GM18909 (cell line): ENCODE measurements around the gene TMEM121.
"Not testable (repeated sequence)": the region's sequence is repeated elsewhere in the genome, so short reads cannot be mapped to it uniquely, and the experiment has no call there.

ENCODE experiments used
- ATAC-seq: cut with Tn5 transposase; IDR thresholded peaks from one replicate; pipeline ENCODE4 v1.9.1; 2021; ENCODE audit warnings: mild to moderate bottlenecking; ENCODE audit not compliant: unreplicated experiment, poor library complexity

The TMEM121 gene

DNA sequence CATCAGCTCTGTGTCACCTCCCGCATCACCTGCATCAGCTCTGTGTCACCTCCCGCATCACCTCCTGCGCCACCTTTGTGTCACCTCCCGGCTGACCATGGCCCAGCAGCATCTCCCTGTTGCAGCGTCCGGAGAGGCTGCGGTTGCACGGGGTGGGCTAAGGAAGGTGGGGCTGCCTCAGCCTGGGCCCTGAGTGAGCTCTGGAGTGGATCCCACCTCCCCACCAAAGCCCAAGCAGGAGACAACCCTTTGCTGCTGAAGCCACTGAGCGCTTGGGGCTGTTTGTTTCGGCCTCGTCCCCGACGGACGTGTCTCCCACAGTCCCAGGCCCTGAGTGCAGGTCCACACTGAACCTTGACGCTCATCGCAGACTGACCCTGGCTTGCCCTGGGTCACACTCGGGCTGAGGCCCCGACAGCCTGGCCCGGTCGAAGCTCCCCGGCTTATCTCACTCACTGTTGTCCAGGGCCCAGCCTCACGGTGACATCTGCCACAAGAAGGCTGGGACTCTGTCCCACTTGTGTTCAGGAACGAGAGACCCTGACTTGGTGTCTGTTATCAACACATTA, 12.2 kb downstream of the TMEM121 start:
- no peak for ATAC-seq

DNA sequence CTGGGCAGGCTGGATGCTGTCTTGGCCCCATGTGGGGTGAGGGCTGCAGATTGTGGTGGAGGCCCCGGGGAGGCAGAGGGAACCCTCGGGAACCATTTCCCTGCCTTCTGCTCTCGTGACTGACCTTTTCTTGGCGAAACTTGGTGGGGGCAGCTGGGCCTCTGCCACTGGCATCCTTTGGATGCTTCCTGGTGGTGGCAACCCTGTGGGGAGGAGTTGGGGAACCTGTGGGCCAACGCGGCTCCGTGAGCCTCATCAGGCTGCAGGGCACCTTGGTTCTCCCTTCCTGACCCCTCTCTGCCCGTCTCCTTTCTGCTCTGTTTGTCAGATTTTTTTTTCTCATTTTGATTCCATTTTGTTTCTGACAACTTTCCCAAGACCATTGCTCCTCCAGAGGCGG, 14.4 kb downstream of the TMEM121 start:
- ATAC-seq, result no peak

DNA sequence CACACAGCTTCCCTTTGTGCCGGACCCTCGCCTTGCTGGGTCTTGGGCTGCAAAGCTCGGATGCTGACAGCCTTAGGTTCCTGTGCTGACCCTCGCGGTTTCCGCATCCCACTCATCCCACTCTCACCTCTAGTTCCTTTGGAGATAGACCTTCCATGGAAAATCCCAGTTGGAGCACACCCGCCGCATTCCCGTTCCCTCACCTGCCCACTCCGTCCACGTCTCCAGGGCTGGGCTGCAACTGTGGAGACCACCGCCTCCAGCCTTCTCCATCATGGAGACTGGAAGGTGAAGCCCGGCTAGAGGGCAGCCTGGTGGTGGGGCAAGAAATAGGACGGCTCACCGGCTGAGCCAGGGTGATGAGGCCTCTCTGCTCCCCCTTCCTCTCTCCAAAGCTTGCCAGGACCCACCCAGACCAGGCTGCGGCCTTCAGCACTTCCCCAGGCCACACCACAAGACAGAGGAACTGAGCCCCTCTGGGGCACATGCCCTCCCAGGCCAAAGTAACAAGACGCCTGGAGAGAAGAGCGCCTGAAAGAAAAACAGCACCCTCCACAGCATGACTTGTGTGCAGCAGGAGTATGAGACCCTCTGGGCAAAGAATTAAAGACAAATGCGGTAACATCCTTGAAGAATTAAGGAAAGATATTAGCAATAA, 15.0 kb downstream of the TMEM121 start:
- ATAC-seq, result no peak

DNA sequence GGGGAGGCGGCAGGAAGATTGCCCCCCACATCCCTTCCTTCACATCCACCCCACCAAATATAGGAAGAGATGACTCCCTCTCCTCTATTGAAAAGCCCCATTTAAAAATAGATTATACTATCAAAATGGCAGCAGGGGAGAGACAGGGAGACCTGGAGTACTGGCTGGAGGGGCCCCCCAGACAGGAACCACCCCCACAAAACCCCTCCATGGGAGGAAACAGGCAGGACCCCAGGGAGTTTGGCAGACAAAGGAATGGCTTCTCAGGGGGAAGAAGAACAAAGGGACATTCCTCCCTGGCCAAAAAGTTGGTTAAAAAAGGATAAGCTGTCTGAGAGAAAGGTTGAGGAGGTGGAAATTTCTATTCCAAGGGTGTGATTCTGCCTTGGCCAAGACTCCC, 19.3 kb downstream of the TMEM121 start:
- not testable (repeated sequence) for ATAC-seq

DNA sequence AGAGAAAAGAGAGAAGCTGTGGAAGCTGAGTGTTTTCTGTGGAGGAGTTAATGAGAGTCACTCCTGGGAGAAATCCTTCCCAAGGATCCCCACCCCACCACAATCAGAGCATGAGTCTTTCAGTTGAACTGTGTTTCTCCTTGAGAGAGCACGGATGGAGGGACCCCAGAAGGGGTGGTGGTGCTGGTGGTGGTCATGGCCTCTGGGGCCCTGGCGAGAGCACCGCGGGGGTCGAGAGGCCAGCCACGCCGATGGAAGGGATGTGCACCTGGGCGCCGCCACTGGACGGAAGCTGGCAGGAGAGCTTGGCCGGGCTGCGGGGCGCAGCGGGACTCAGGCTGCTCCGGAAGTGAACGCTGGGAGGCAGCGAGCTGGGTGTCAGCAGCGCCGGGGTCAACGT, 20.0 kb downstream of the TMEM121 start:
- not testable (repeated sequence) for ATAC-seq

DNA sequence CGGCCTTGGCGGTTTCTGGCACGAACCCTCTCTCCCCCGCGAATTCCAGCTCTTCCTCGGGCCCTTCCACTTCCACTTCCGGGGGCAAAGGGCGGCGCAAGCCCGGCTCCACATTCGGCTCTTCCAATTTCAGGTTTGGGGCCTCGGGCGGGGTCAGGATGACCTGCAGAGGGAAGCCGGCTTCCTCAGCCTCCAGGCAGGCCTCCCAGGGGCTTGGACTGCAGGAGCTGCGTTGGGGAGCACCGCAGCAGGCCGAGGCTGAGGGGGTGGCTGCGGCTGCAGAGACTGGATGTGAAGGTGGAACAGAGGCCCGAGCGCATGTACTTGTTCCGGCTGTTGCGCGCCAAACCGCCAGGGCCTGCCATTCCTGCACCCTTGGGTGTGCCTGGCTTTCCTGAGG, 20.7 kb downstream of the TMEM121 start:
- ATAC-seq, result not testable (repeated sequence)

DNA sequence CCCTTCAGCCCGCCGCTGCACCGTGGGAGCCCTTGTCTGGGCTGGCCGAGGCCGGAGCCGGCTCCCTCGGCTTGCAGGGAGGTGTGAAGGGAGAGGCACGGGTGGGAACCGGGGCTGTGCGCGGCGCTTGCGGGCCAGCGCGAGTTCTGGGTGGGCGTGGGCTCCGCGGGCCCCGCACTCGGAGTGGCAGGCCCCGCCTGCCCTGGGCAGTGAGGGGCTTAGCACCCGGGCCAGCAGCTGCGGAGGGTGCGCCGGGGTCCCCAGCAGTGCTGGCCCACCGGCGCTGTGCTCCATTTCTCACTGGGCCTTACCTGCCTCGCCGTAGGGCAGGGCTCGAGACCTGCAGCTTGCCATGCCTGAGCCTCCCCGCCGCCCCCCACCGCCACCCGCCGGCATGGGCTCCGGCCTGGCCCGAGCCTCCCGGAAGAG, 21.4 kb downstream of the TMEM121 start:
- no peak for ATAC-seq

DNA sequence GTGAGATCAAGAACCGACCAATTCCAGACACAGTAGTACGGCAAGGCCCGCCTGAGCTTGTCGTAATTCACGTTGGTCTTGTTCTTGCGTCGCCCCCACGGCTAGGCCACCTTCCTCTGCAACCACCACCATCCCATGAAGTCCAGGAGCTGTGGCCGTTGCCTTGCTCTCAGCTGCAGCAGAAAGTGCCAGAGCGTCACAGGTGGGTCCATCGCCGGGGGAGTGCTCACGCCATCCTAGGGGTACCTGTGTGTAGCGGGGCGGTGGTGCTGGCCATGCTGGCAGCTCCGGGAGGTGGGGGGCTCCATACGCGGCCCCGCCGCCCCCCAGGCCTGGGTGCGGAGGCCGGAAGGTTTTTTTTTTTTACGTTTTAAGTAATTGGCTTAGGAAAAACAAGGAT, 23.1 kb downstream of the TMEM121 start:
- no peak for ATAC-seq

DNA sequence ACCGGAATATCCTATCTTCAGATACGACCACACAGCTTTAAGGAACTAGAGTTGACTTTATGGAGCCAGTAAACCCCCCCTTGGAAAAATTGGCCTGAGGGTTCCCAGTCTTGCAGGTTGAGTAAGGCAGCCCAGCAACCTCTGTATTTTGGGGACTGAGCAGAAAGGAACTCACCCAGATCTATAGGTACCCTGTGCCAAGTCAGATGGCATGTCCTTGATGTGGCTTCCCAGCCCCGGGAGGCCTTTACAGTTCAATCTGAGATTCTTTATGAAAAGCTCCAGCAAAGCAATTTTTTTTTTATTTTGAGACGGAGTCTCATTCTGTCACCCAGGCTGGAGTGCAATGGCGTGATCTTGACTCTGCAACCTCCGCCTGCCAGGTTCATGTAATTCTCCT, 27.6 kb downstream of the TMEM121 start:
- ATAC-seq, result no peak

DNA sequence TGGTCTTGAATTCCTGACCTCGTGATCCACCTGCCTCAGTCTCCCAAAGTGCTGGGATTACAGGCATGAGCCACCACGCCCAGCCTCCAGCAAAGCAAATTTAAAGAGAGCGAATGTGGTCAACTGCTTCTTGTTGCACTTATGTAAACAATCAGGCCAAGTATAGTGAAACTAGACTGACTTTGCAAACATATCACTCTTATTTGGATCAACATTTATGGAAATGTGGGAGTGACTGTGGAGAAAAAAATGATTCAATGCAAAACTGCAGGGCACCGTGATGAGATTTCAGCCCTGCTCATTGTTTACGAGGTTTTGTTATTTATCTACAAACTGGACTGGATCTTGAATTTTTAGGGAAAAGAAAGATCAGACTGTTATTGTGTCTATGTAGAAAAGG, 28.1 kb downstream of the TMEM121 start:
- ATAC-seq, result no peak

DNA sequence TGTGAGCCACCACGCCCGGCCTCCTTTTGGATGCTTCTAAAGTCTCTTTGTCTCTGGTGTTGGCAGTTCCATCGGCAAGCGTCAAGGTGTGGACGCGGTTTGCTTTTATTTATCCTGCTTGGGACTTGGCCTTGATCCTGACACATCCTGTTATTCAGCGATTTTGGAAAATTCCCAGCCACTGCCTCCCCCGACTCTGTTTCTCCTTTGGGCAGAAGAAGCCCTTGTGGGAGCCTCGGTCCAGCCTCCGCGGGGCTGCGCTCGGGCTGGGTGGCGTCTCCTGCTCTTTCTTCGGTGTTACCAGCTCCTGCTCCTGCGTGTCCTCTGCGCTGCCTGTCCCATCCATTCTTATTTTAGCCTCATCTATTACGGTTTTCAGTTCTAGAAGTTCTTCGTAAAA, 31.3 kb downstream of the TMEM121 start:
- ATAC-seq, result not testable (repeated sequence)

DNA sequence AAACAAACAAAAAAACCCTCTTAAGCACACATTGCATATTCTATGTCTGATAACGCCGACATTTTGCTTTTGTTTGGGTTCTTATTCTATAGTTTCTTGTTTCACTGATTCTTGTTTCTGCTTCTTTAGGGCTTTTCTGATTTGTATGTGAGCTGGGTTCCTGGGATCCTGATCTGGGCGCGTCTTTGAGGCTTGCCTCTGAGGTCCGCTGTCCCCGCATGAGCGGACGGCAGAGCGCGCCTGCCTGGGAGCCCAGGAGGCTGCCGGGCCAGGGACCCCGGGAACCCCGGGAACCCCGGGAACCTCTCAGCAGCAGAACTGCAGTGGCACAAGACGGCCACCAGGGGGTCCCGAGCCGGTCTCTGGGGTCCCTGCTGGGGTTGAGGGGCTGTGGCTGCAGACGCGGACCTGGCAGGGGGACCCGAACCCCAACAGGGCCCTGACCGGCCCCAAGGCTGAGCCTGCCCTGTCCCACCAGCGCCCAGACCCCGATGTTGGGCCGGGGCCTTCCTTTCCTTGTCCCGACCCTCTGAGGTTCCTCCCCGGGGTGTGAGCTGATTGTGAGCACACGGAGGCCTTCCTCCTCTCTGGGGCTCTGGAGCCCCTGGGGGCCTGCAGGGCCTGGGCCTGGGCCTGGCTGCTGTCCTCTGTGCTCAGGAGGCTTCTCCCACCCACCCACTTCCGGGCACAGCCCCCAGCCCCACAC, 32.2 kb downstream of the TMEM121 start:
- ATAC-seq, result not testable (repeated sequence)

DNA sequence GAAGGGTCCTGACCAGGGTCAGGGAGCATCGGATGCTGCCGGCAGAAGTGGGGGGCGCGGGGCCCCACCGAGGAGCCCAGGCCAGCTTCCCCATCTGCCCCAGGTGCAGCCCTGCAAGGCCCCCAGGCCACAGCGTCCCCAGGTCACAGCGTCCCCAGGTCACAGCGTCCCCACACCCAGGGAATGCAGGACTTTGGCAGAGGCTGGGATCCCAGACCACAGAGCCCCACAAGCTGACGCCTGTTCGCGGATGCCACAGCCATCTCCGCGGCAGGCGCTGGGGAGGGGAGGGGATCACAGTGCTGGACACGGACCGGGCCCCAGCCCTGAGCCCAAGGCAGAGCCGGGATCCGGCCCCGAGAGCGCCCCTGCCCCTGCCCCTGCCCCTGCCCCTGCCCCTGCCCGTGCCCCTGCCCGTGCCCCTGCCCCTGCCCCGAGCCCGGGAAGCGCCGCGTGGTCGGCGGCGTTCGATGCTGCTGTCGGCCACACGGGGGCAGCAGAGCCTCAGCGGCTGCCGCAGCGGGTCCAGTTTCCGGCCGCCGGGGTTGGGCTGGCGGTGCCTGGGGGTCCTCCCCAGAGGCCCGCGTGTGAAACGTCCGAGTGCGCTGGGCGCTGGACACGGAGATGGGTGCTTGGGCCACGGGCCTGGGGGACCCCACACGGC, 33.1 kb downstream of the TMEM121 start:
- ATAC-seq, result peak; percentile 57

DNA sequence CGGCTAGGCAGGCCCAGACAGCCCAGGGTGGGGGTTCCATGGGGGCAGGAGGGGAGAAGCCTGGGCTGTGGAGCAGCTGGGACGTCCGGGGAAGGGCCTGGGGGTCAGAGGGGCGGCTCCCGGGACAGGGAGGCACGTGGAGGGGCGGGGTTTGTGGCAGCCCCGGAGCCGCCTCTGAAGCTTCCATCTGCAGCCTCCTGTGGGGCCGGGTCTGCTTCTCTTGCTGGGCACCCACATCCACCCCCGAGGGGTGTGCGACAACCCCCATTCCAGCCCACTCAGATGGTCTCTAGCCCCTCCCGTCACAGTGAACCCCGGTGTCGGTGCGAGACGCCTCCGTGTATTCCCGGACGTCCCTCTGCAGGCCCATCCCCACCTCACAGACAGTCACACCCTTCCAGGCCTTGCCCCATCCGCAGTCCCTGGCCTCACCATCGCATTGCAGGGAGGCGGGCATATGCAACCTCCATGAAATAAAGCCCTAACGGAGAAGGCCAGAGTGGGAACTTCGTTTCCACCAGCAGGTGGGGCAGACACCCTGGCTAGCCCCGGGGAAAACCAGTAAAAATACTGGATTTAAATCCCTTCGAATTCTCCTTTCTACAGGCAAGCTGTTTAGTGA, 33.8 kb downstream of the TMEM121 start:
- ATAC-seq, result peak; percentile 67

DNA sequence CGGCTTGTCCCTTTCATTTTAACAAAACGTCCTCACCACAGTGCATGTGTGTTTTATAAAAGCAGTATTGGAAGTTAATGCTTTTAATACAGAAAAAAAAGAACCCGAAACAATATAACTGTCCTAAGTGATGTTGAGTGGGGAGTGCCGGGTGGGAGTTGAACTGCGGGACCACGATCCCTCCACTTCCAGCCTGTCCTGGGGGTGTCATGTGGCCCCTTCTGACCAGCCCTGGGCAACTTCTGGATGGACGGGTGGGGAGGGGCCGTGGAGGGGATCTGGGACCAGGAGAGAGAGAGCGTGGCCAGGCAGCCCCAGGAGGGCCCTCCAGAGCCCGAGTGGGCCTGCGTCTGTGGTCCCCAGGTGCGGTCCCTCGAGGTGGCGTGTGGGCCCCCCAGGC, 35.0 kb downstream of the TMEM121 start:
- ATAC-seq, result not testable (repeated sequence)

DNA sequence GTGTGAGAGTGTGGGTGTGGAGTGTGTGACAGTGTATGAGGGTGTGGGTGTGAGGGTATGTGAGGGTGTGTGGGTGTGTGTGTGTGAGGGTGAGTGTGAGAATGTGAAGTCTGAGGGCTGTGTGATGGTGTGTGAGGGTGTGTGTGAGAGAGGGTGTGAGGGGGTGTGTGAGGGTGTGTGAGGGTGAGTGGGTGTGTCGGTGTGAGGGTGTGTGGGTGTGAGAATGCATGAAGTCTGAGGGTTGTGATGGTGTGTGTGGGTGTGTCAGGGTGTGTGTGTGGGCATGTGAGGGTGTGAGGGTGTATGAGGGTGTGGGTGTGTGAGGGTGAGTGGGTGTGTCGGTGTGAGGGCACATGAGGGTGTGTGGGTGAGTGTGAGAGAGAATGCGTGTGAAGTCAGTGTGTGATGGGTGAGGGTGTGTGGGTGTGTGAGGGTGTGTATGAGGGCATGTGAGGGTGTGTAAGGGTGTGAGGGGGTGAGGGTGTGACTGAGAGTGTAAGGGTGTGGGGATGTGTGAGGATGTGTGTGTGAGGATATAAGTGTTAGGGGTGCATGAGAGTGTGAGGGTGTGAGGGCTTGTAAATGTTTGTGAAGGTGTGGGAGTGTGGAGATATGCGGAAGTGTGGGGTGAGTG, 36.4 kb downstream of the TMEM121 start:
- no peak for ATAC-seq

DNA sequence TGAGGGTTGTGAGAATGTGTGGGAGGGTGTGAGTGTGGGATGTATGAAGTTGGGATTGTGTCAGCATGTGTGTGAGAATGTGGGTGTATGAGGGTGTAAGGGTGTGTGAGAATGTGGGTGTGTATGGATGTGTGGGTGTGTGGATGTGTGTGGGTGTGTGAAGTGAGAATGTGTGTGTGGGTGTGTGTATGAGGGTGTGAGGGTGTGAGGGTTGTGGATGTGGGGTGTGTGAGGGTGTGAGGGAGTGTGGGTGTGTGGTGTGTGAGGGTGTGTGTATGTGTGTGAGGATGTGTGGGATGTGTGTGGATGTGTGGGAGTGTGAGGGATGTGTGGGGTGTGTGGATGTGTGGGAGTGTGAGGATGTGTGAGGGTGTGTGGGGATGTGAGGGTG, 37.0 kb downstream of the TMEM121 start:
- ATAC-seq, result no peak

DNA sequence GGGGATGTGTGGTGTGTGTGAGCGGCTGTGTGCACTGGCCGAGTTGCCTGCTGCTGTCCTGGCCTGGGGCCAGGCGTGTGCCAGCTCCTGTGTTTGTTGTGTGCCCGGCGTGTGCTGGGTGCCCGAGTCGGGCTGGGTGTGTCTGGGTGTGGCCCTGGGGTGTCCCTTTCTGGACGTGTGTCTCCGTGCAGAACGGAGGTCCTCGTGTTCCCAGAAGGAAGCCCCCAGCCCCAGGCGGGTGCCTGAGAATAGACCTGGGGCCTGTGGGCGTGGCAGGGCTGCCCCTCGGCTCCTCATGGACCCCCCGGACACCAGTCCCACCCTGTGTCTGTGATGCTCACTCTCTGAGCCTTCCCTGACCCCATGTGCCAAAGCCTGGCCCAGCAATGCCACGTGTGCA, 38.2 kb downstream of the TMEM121 start:
- not testable (repeated sequence) for ATAC-seq

DNA sequence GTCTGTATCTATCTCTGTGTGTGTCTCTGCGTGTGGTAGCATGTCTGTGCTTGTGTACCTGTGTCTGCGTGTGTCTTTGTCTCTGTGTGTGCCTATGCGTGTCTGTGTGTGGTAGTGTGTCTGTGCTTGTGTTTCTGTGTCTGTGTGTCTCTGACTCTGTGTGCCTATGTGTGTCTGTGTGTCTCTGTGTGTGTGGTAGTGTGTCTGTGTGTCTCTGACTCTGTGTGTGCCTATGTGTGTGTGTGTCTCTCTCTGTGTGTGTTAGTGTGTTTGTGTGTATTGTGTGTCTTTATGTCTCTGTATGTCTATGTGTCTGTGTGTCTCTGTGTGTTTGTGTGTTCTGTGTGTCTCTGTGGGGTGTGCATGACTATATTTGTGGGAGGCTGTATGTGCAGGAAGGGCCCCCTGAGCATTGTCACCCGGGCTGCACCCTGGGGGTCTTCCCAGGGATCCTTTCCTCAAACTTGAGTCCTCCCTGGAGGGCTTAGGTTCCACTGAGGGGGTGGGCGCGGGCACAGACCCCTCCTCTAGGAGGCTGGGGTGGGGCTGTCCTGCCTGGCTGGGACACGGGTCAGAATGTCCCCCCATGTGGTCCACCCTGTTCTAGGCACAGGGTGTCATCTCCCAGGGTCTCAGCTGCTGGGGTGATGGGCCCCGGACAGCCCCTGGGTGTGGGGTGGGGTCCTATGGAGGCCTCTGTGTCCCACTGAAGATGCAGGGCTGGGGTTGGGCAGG, 39.0 kb downstream of the TMEM121 start:
- ATAC-seq, result not testable (repeated sequence)
